ENCODE results near the gene ZC3H18.

The ZC3H18 gene

DNA sequence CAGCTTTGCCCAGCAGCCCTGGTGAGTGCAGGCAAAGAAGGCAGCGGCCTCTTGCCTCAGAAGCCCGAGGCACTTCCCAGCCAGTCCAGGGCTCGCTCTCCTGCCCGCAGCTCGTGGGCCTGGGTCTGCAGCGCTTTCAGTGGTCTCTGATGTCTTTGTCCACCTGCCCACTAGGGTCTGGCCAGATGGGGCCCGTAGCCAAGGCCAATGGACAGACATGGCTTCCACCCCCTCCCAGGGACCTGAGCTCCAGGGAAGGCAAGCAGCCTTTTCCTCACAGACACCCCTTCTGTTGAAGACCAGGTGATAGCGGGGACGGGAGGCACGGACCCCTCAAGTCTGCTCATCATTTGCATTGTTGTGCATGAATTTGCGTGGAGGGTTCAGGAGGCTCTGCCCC lies 33.7 kb upstream of the ZC3H18 start:
- in situ Hi-C loops (cut with MboI; ENCODE audit: low sequenced_read_pairs) = no loop called here
- H3K4me3 ChIP-seq = no peak overlapping the region
- no peaks in the 10 kb centered on the region for H3K9me3 ChIP-seq
- no peaks in the 10 kb centered on the region for H3K36me3 ChIP-seq (replicated peaks)
- no peak for DNase-seq (ENCODE audit: low spot score in 2 of 2)
- H3K4me1 ChIP-seq = no peaks in the 10 kb centered on the region
- peaks cover 9% of the 10 kb centered on the region; the same call in 1 of the 2 replicates for H3K27me3 ChIP-seq (ENCODE audit: low read depth)

DNA sequence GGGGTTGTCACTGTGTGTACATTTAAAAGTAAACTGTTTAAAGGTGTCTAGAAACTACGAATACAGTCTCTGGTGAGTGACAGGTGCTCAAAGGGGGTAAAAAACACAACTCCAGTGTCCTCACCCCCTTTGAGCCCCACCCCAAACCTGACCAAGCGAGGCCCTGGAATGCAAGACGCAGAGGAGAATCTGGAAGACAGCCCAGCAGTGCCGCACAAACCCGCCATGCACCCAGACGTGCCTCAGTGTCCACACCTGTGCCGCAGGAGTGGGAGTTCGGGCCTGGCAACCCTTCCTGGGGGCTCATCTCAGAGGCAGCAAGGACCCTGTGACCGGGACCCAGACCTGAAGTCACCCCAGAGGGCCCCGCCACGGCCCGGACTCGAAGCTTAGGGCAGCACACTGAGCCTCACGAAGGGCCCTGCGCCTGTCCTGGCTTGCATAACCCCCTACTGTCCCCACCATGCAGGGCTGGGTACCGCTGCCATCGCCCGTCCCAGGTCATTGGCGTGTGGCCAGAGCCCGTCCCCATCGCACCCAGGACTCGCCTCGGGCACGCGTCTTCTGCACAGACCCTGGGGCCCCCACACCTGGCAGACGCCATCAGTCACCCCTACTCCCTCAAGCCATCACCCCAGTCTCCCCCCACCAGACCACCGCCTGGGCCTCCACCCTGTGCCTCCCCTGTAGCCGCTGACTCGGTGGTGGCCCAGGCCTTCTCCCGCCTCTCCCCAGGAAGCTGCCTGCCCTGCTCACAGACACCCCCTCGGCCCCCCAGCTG lies 33.0 kb upstream of the ZC3H18 start:
- H3K4me1 ChIP-seq = no peaks in the 10 kb centered on the region
- H3K36me3 ChIP-seq (replicated peaks) = no peaks in the 10 kb centered on the region
- in situ Hi-C loops (cut with MboI; ENCODE audit: low sequenced_read_pairs) = no loop called here
- no peak overlapping the region for H3K4me3 ChIP-seq
- peak in 1 of 2 experiments; percentile 40 for DNase-seq (ENCODE audit: low spot score in 2 of 2)
- H3K9me3 ChIP-seq = no peaks in the 10 kb centered on the region
- H3K27me3 ChIP-seq (ENCODE audit: low read depth) = peaks cover 9% of the 10 kb centered on the region; the same call in 1 of the 2 replicates

DNA sequence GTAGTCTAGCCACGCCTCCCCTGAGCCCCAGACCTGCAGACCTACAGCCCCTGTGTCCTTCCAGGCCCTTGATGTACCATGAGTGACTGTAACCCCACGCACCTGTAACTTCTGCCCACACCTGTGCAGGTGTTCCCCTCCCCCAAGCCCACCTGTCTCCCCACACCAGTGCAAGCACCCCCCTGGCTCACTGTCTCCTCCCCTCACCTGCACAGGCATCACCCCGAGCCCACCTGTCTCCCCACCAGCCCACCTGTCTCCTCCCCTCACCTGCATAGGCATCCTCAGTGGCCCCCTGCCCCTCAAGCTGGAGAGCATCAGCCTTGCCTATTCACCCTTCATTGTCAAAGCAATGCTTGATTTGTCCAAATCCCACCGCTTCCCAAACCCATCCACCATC lies 32.3 kb upstream of the ZC3H18 start:
- no peak for DNase-seq (ENCODE audit: low spot score in 2 of 2)
- Histone ChIP-seq H3K4me1 (no peaks in the 10 kb centered on the region), H3K9me3 (peaks cover 5% of the 10 kb centered on the region), H3K36me3 (replicated peaks) (no peaks in the 10 kb centered on the region), H3K27me3 (ENCODE audit: low read depth) (peaks cover 9% of the 10 kb centered on the region; the same call in 1 of the 2 replicates), H3K4me3 (no peak overlapping the region)
- in situ Hi-C loops (cut with MboI; ENCODE audit: low sequenced_read_pairs) = no loop called here

DNA sequence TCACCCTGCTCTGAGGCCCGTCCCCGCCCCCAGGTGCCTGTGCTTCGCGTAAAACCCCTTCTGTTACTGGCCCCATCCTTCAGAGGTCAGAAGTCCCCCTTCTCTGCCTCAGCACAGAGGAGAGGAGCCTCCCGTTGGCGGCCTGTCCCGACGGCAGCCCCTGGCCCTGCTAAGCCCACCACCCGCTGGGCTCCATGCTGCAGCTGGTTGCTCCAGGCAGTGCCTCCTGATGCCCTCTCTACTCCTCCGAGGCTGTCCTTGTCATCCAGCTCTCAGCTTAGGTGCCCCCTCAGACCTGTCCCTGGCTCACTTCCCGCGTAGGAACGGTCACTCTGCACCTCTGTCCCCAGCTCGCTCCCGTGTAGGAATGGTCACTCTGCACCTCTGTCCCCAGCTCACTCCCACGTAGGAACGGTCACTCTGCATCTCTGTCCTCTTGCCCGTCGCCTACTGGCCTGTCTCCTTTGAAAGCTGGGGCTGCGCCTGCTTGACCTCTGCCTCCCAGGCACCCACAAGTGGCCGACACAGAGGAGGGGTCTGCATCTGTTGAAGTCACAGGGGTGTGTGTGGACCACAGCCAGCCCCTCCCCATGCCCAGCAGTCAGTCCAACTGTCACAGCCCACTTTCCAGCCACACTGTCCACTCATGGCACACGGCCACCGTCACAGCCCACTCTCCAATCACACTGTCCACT lies 31.7 kb upstream of the ZC3H18 start:
- H3K4me1 ChIP-seq = no peaks in the 10 kb centered on the region
- no peaks in the 10 kb centered on the region for H3K36me3 ChIP-seq (replicated peaks)
- H3K9me3 ChIP-seq = peaks cover 8% of the 10 kb centered on the region
- peaks cover 9% of the 10 kb centered on the region; the same call in 1 of the 2 replicates for H3K27me3 ChIP-seq (ENCODE audit: low read depth)
- in situ Hi-C loops (cut with MboI; ENCODE audit: low sequenced_read_pairs) = no loop called here
- DNase-seq (ENCODE audit: low spot score in 2 of 2) = no peak
- no peak overlapping the region for H3K4me3 ChIP-seq

DNA sequence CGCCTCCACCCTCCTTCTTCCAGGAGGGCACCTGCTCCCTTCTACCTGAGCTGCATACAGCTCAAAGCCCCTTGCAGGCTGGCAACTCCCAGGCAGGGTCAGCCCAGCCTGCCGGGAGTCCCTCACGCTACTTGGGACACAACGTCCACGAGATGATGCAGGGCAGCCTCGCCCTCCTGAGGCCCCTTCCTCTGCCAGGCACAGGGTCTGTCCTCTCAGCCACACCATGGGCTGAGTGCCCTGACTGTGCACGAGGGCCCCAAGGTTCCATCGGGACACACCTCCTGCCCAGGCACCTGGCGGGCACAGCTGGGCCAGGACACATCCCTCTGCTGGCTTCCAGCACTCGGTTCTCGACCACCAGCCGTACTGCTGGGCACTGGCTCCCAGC lies 30.9 kb upstream of the ZC3H18 start:
- no peaks in the 10 kb centered on the region for H3K4me1 ChIP-seq
- in situ Hi-C loops (cut with MboI; ENCODE audit: low sequenced_read_pairs) = no loop called here
- no peak for DNase-seq (ENCODE audit: low spot score in 2 of 2)
- H3K36me3 ChIP-seq (replicated peaks) = no peaks in the 10 kb centered on the region
- no peak overlapping the region for H3K4me3 ChIP-seq
- H3K27me3 ChIP-seq (ENCODE audit: low read depth) = peaks cover 9% of the 10 kb centered on the region; the same call in 1 of the 2 replicates
- H3K9me3 ChIP-seq = peaks cover 10% of the 10 kb centered on the region

DNA sequence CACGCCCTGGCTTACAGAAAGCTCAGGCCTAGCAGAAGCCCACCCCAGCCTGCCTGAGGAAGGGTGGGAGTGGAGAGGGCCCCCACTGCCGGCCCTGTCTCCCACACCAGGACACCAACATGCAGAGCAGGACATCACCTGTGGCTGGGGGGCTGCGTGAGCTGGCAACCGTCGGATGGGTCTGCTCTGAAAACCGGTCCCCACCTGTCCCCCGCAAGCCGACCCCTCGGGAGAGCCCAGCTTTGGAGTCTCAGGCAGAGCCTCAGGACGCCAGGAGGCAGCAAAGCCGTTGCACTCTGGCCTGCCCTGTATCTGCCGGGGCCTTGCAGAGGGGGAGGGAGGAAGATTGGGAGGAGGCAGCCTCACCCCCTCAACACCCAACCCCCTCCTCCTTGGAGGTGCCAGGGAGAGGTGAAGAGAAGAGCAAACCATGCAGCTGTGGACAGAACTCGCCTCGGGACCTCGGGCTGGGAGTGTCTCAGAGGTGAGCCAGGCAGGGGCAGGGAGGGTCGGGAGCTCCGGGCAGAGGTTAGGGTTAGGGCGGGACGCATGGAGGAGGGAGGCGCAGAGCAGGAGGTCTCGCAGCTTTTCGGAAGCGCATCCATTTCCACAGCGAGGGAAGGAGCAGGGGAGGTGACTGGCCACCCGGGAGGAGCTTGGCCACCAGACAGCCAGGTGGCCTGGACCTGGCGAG lies 30.4 kb upstream of the ZC3H18 start:
- in situ Hi-C loops (cut with MboI; ENCODE audit: low sequenced_read_pairs) = no loop called here

DNA sequence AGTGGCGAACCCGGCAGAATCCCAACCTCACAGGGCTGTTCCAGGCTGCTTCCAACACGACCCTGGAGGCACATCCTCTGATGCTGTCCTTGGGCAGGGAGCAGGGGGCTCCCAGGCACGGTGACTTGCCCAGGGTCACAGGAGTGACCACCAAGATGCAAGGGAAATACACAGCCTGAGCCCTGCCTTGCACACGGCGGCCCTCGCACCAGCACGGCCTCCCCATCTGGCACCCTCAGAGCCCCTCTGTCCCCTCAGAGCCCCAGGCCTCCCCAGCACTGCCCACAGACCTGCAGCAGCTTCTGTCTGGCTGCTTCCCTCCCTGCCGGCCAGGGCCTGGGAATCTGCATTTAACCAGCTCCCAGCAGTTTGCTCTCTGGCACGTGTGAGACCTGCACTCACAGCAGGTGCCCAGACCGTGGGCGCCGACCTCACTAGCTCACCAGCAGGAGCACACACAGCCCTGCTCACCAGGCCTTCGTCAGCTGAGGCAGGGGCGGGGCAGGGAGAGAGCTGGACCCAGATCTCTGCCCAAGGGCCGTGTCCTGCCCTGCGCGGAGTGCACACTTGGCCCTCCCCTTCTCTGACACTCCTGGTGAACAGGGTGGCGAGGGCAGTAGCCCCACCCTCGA lies 29.7 kb upstream of the ZC3H18 start:
- Histone ChIP-seq H3K9me3 (peaks cover 10% of the 10 kb centered on the region), H3K4me3 (no peak overlapping the region), H3K4me1 (no peaks in the 10 kb centered on the region), H3K36me3 (replicated peaks) (no peaks in the 10 kb centered on the region), H3K27me3 (ENCODE audit: low read depth) (peaks cover 9% of the 10 kb centered on the region; the same call in 1 of the 2 replicates)
- in situ Hi-C loops (cut with MboI; ENCODE audit: low sequenced_read_pairs) = no loop called here
- DNase-seq (ENCODE audit: low spot score in 2 of 2) = peak in 1 of 2 experiments; percentile 6

More for the DNA sequence above, 30.4 kb upstream of the ZC3H18 start:
- Histone ChIP-seq H3K4me3 (no peak overlapping the region), H3K4me1 (no peaks in the 10 kb centered on the region), H3K36me3 (replicated peaks) (no peaks in the 10 kb centered on the region), H3K27me3 (ENCODE audit: low read depth) (peaks cover 9% of the 10 kb centered on the region; the same call in 1 of the 2 replicates), H3K9me3 (peaks cover 10% of the 10 kb centered on the region)
- peak in 1 of 2 experiments; percentile 7 for DNase-seq (ENCODE audit: low spot score in 2 of 2)

DNA sequence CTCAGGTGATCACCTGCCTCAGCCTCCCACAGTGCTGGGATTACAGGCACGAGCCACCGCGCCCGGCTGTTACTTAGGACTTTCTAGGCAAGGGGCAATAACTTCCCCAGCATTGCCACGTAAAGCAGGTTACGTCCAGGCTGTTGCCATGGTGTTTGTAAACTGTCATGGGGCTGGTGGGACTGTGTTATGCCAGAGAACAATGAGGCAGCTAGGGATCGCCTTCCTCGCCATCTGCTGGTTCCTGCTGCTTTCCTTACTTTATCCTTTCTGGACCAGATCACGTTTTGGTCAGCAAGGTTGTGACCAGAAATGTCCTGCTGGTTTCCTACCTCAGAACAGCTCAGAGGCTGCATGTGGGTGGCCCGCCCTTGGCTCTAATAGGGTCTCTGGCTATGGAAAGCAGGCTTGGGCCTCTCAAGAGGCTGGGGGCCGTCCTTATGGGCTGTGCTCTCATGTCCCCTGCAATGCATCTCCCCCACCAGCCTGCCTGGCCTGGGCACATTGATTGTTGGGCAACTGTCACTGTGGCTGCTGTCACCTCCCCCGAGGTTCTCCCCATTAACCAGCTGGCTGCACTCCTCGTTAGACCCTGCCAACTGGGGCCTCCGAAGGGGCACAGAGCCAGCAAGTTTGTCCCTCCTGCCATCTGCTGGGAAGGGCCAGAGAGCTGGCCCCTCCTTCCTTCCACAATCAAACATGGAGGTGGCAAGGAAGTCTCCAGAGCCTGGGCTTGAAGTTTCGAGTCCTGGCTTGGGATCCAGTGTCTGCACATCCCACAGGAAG lies 28.2 kb upstream of the ZC3H18 start:
- in situ Hi-C loops (cut with MboI; ENCODE audit: low sequenced_read_pairs) = no loop called here
- H3K4me1 ChIP-seq = no peaks in the 10 kb centered on the region
- H3K9me3 ChIP-seq = peaks cover 10% of the 10 kb centered on the region
- no peaks in the 10 kb centered on the region for H3K36me3 ChIP-seq (replicated peaks)
- DNase-seq (ENCODE audit: low spot score in 2 of 2) = peak in 1 of 2 experiments; percentile 6
- no peak overlapping the region for H3K4me3 ChIP-seq
- peaks cover 9% of the 10 kb centered on the region; the same call in 1 of the 2 replicates for H3K27me3 ChIP-seq (ENCODE audit: low read depth)

DNA sequence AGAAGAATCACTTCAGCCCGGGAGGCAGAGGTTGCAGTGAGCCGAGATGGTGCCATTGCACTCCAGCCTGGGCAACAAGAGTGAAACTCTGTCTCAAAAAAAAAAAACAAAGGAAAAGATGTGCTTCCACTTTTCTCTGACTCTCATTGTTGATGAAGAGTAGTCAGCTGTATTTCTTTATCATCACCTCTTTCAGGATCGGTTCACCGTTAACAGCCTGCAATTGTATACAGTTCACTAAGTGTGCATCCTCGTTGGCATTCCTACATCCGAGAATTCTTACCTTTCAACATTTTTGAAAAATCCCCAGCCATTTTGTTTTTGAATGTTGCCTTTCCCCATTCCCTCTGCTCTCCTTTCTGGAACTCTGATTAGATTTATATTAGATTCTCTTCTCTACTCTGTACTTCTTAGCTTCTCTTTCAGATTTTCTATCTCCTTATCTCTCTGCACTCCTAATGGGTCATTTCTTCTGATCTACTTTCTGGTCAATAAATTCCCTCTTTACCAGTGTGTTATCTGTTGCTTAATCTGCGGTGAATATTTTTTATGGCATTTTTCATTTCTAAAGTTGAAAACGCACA lies 26.9 kb upstream of the ZC3H18 start:
- no peaks in the 10 kb centered on the region for H3K4me1 ChIP-seq
- no peak for DNase-seq (ENCODE audit: low spot score in 2 of 2)
- peaks cover 7% of the 10 kb centered on the region; the same call in 1 of the 2 replicates for H3K27me3 ChIP-seq (ENCODE audit: low read depth)
- no peak overlapping the region for H3K4me3 ChIP-seq
- H3K36me3 ChIP-seq (replicated peaks) = no peaks in the 10 kb centered on the region
- in situ Hi-C loops (cut with MboI; ENCODE audit: low sequenced_read_pairs) = no loop called here
- H3K9me3 ChIP-seq = peaks cover 10% of the 10 kb centered on the region

DNA sequence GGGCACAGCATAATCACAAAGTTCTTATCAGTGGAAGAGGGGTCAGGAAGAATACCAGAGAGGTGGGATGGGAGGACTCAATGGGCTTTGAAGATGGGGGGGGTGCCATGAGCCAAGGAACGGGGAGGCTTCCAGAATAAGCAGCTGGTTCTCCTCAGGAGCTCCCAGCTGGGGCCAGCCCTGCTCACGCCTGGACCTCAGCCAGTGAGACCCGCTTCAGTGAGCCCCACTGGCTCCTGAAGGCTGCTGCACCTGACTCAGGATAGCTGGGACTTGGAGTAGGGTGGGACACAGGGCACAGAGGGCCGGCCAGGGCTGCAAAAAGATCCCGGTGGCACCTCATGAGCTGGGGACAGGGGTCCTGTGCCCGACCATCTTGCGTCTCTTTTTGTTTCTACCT lies 24.4 kb upstream of the ZC3H18 start:
- in situ Hi-C loops (cut with MboI; ENCODE audit: low sequenced_read_pairs) = no loop called here
- H3K9me3 ChIP-seq = peaks cover 10% of the 10 kb centered on the region
- H3K36me3 ChIP-seq (replicated peaks) = no peaks in the 10 kb centered on the region
- H3K27me3 ChIP-seq (ENCODE audit: low read depth) = no peaks in the 10 kb centered on the region
- no peak overlapping the region for H3K4me3 ChIP-seq
- H3K4me1 ChIP-seq = no peaks in the 10 kb centered on the region
- DNase-seq (ENCODE audit: low spot score in 2 of 2) = no peak

DNA sequence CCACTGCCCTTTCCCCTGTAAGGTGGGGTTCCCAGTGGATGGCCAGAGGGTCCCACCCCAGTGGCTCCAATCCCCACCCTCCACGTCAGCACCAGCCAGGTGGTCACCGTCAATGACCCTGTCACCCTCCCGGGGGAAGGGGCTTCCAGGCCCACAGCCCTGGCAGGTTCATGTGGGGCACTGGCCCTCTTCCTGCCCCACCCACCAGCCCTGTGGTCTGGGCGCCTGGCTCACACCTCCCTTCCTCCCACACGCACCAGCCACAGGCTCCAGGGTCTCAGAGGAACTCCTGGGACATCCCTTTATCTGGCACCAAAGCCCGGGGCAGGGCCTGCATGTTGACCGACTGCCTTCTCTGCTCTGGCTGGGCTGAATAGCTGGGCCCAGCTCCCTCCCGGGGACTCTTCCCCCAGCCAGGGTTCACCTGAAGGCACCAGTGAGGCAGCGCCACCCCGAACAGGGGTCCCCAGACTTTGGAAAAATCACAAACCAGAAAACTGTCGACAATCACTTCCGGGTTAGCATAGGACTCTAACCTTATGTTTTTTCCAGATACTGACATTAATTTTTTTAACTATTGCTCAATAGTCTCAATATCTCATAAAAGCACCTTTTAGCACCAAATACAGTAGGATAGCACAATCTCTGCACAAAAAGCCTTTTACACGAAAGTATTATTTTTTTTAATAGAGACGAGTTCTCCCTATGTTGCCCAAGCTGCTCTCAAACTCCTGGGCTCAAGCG lies 21.9 kb upstream of the ZC3H18 start:
- in situ Hi-C loops (cut with MboI; ENCODE audit: low sequenced_read_pairs) = no loop called here
- no peak for DNase-seq (ENCODE audit: low spot score in 2 of 2)
- H3K27me3 ChIP-seq (ENCODE audit: low read depth) = peaks cover 8% of the 10 kb centered on the region; the same call in 1 of the 2 replicates

DNA sequence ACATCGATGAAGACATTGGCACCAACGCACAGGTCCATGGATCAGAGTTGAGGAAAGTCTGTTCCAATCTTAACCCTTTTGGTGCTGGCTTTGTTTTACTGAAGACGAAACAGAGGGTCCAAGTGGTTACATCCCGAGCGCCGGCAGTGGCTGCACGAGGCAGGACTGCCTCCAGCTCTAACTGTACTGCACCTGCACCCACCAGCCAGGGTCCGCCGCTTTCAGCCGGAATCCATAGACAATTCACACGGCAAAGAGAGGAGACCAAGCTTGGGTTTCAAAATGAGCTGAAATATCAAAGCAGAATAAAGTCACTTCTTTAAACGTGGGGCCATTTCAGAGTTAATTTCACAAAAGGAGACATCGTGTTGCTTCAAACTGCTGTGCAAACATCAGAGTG lies 21.2 kb upstream of the ZC3H18 start:
- in situ Hi-C loops (cut with MboI; ENCODE audit: low sequenced_read_pairs) = no loop called here

More for the DNA sequence above, 21.9 kb upstream of the ZC3H18 start:
- no peaks in the 10 kb centered on the region for H3K36me3 ChIP-seq (replicated peaks)
- H3K4me3 ChIP-seq = no peak overlapping the region
- H3K9me3 ChIP-seq = peaks cover 3% of the 10 kb centered on the region; the same call in 1 of the 2 replicates
- H3K4me1 ChIP-seq = no peaks in the 10 kb centered on the region

More for the DNA sequence above, 21.2 kb upstream of the ZC3H18 start:
- no peak for DNase-seq (ENCODE audit: low spot score in 2 of 2)
- Histone ChIP-seq H3K4me1 (no peaks in the 10 kb centered on the region), H3K36me3 (replicated peaks) (no peaks in the 10 kb centered on the region), H3K4me3 (no peak overlapping the region), H3K9me3 (no peaks in the 10 kb centered on the region; the same call in 1 of the 2 replicates), H3K27me3 (ENCODE audit: low read depth) (peaks cover 11% of the 10 kb centered on the region)
